ENCODE results near the gene FXYD5.
"Not testable (repeated sequence)": the region's sequence is repeated elsewhere in the genome, so short reads cannot be mapped to it uniquely, and the experiment has no call there.

Gene FXYD5

GRCh38 chr19:35146746-35147459, 7.6 kb upstream of the FXYD5 start:
- Histone ChIP-seq H3K4me3 (ENCODE audit: severe bottlenecking) (no peak overlapping the region), H3K4me1 (ENCODE audit: insufficient read depth, poor library complexity, severe bottlenecking) (peaks cover 4% of the 10 kb centered on the region), H3K27me3 (ENCODE audit: insufficient read depth, poor library complexity, severe bottlenecking) (peaks cover 21% of the 10 kb centered on the region), H3K9me3 (ENCODE audit: severe bottlenecking) (no peaks in the 10 kb centered on the region), H3K36me3 (ENCODE audit: low read depth) (no peaks in the 10 kb centered on the region), H3K27ac (ENCODE audit: poor library complexity, severe bottlenecking) (no peak overlapping the region)
- TF ChIP-seq CTCF (IDR thresholded peaks at IDR 0.05; ENCODE audit: poor library complexity, severe bottlenecking): no peak
- DNase-seq (ENCODE audit: low spot score) (no peak), ATAC-seq (ENCODE audit: low read depth) (no peak)

- no peak for DNase-seq (ENCODE audit: low spot score)
- no peak overlapping the region for H3K4me3 ChIP-seq (ENCODE audit: severe bottlenecking)
- no peak for ATAC-seq (ENCODE audit: low read depth)
- no peaks in the 10 kb centered on the region for H3K9me3 ChIP-seq (ENCODE audit: severe bottlenecking)
- no peaks in the 10 kb centered on the region for H3K4me1 ChIP-seq (ENCODE audit: insufficient read depth, poor library complexity, severe bottlenecking)
- no peaks in the 10 kb centered on the region for H3K27me3 ChIP-seq (ENCODE audit: insufficient read depth, poor library complexity, severe bottlenecking)
- no peaks in the 10 kb centered on the region for H3K36me3 ChIP-seq (ENCODE audit: low read depth)
- no peak for TF ChIP-seq CTCF (IDR thresholded peaks at IDR 0.05; ENCODE audit: poor library complexity, severe bottlenecking)
- H3K27ac ChIP-seq (ENCODE audit: poor library complexity, severe bottlenecking): no peak overlapping the region
These were observed 5.1 kb upstream of the FXYD5 start for GRCh38 chr19:35149463-35149862.

- ATAC-seq (ENCODE audit: low read depth) (no peak), DNase-seq (ENCODE audit: low spot score) (no peak)
- no peaks in the 10 kb centered on the region for H3K9me3 ChIP-seq (ENCODE audit: severe bottlenecking)
- H3K27me3 ChIP-seq (ENCODE audit: insufficient read depth, poor library complexity, severe bottlenecking): no peaks in the 10 kb centered on the region
- TF ChIP-seq CTCF (IDR thresholded peaks at IDR 0.05; ENCODE audit: poor library complexity, severe bottlenecking): no peak
- H3K4me1 ChIP-seq (ENCODE audit: insufficient read depth, poor library complexity, severe bottlenecking): no peaks in the 10 kb centered on the region
- no peak overlapping the region for H3K4me3 ChIP-seq (ENCODE audit: severe bottlenecking)
- H3K36me3 ChIP-seq (ENCODE audit: low read depth): no peaks in the 10 kb centered on the region
- no peak overlapping the region for H3K27ac ChIP-seq (ENCODE audit: poor library complexity, severe bottlenecking)
These were observed 4.1 kb upstream of the FXYD5 start for GRCh38 chr19:35150445-35150844.

- H3K4me3 ChIP-seq (ENCODE audit: severe bottlenecking): no peak overlapping the region
- no peaks in the 10 kb centered on the region for H3K27me3 ChIP-seq (ENCODE audit: insufficient read depth, poor library complexity, severe bottlenecking)
- H3K27ac ChIP-seq (ENCODE audit: poor library complexity, severe bottlenecking): no peak overlapping the region
- DNase-seq (ENCODE audit: low spot score): no peak
- H3K4me1 ChIP-seq (ENCODE audit: insufficient read depth, poor library complexity, severe bottlenecking): no peaks in the 10 kb centered on the region
- H3K36me3 ChIP-seq (ENCODE audit: low read depth): peaks cover 4% of the 10 kb centered on the region; the same call in 1 of the 2 replicates
- H3K9me3 ChIP-seq (ENCODE audit: severe bottlenecking): no peaks in the 10 kb centered on the region
- ATAC-seq (ENCODE audit: low read depth): no peak
- no peak for TF ChIP-seq CTCF (IDR thresholded peaks at IDR 0.05; ENCODE audit: poor library complexity, severe bottlenecking)
These were observed 3.1 kb upstream of the FXYD5 start for GRCh38 chr19:35151273-35152065.

- H3K9me3 ChIP-seq (ENCODE audit: severe bottlenecking); H3K27me3 ChIP-seq (ENCODE audit: insufficient read depth, poor library complexity, severe bottlenecking); H3K4me3 ChIP-seq (ENCODE audit: severe bottlenecking); H3K27ac ChIP-seq (ENCODE audit: poor library complexity, severe bottlenecking); DNase-seq (ENCODE audit: low spot score); H3K4me1 ChIP-seq (ENCODE audit: insufficient read depth, poor library complexity, severe bottlenecking); ATAC-seq (ENCODE audit: low read depth): not testable (repeated sequence)
- peaks cover 19% of the 10 kb centered on the region for H3K36me3 ChIP-seq (ENCODE audit: low read depth)
These were observed 1.4 kb upstream of the FXYD5 start for GRCh38 chr19:35153129-35153522.

All from RWPE2 (cell line).